ENCODE data around the gene LCLAT1. TPM values are rescaled to one million over a fixed set of nuclear protein-coding genes. Genes with fewer than 3 reads are reported as not detected.

LCLAT1 gene
- total and polyA plus RNA-seq, 2 of the 4 experiments (the other 2 are of a cell fraction) = 7.5 to 11.5 TPM

GRCh38 chr2:30678410-30679137 lies 231.5 kb downstream of the LCLAT1 start:
- no peak overlapping the region for H3K18ac ChIP-seq (ENCODE audit: low read depth, low read length)
- ATAC-seq (ENCODE audit: low read depth) (no peak), DNase-seq (no peak)
- ChIA-PET POLR2A (ENCODE audit: unreplicated experiment) (no interaction called here), CTCF (interaction anchor here (1.3 kb wide), 1 partner anchor 14 kb away, joined by 3 read pairs; no protein-coding TSS in a partner anchor)
- BruUV-seq (replicated peaks) = no TSS peak
- H2BK120ac ChIP-seq (ENCODE audit: low read depth, low read length) = no peak overlapping the region
- intact Hi-C loops (cut with micrococcal nuclease) (no loop called here), in situ Hi-C loops (cut with MboI; ENCODE audit: low sequenced_read_pairs) (no loop called here), dilution Hi-C loops (cut with HindIII; ENCODE audit: low sequenced_read_pairs, unreplicated experiment) (no loop called here)
- H3K27me3 ChIP-seq (ENCODE audit: control insufficient read depth, insufficient read depth, low read length) = no peaks in the 10 kb centered on the region
- no peak overlapping the region for H2BK20ac ChIP-seq (ENCODE audit: low read depth, low read length)
- H3K9me3 ChIP-seq (ENCODE audit: control insufficient read depth, insufficient read depth, low read length) = no peaks in the 10 kb centered on the region
- peaks cover 3% of the 10 kb centered on the region; the same call in 1 of the 2 replicates for H3K9me1 ChIP-seq (ENCODE audit: insufficient read depth, low read length)
- no peaks in the 10 kb centered on the region for H3K79me1 ChIP-seq (ENCODE audit: low read depth in 1 of 2, low read length in 2 of 2)
- H2AFZ ChIP-seq (replicated peaks; ENCODE audit: low read length, poor library complexity) = no peak overlapping the region
- H3K23ac ChIP-seq (ENCODE audit: low read depth, low read length) = no peak overlapping the region
- peak overlapping the region; percentile 84; the same call in 1 of the 3 replicates for H2BK15ac ChIP-seq (ENCODE audit: low read depth, low read length)
- H2AK9ac ChIP-seq (replicated peaks; ENCODE audit: low read depth, low read length, poor library complexity) = no peak overlapping the region
- H4K20me1 ChIP-seq (ENCODE audit: insufficient read depth, low read length) = no peaks in the 10 kb centered on the region
- no peak overlapping the region for H4K91ac ChIP-seq (ENCODE audit: insufficient read depth, low read depth, low read length)
- H3K9ac ChIP-seq (ENCODE audit: low read depth, low read length) = no peak overlapping the region
- H2BK5ac ChIP-seq (ENCODE audit: low read depth, low read length, poor library complexity, severe bottlenecking) = no peak overlapping the region
- TF ChIP-seq BHLHE40 (IDR thresholded peaks at IDR 0.05; ENCODE audit: low read depth, low read length) (no peak), ELK1 (IDR thresholded peaks at IDR 0.05; ENCODE audit: borderline replicate concordance, low read depth, low read length) (no peak), CHD1 (IDR thresholded peaks at IDR 0.05; ENCODE audit: low read depth, low read length) (no peak), CTCF (conservative IDR thresholded peaks at IDR 0.05; ENCODE audit: low read depth, low read length) (no peak), RFX5 (IDR thresholded peaks at IDR 0.05; ENCODE audit: low read depth, low read length) (no peak), FOS (IDR thresholded peaks at IDR 0.05; ENCODE audit: low read depth, low read length) (no peak), CEBPB (IDR thresholded peaks at IDR 0.05; ENCODE audit: low read depth, low read length) (no peak), MAFK (IDR thresholded peaks at IDR 0.05; ENCODE audit: low read depth, low read length) (no peak), SMC3 (IDR thresholded peaks at IDR 0.05; ENCODE audit: low read depth, low read length) (no peak), NFE2L2 (IDR thresholded peaks at IDR 0.05; ENCODE audit: low read depth, low read length) (no peak), MAZ (IDR thresholded peaks at IDR 0.05; ENCODE audit: borderline replicate concordance, low read depth, low read length) (no peak), RCOR1 (IDR thresholded peaks at IDR 0.05; ENCODE audit: insufficient replicate concordance, low read length) (no peak), POLR2A (IDR thresholded peaks at IDR 0.05; ENCODE audit: low read depth, low read length) (no peak), RAD21 (IDR thresholded peaks at IDR 0.05; ENCODE audit: low read length) (no peak), USF2 (IDR thresholded peaks at IDR 0.05; ENCODE audit: low read depth, low read length) (no peak), MXI1 (IDR thresholded peaks at IDR 0.05; ENCODE audit: borderline replicate concordance, low read depth, low read length) (no peak)
- peak overlapping the region; percentile 56; the same call in 1 of the 2 replicates for H3K14ac ChIP-seq (replicated peaks; ENCODE audit: low read depth, low read length)
- H2AK5ac ChIP-seq (ENCODE audit: low read depth, low read length) = no peak overlapping the region
- H3K4me1 ChIP-seq (ENCODE audit: control insufficient read depth, insufficient read depth, low read length) = no peaks in the 10 kb centered on the region
- H3K4me2 ChIP-seq (ENCODE audit: low read depth, low read length) = no peak overlapping the region
- H3K4ac ChIP-seq (ENCODE audit: low read depth, low read length) = no peak overlapping the region
- no peaks in the 10 kb centered on the region for H3K36me3 ChIP-seq (ENCODE audit: control insufficient read depth, insufficient read depth, low read length)
- H4K5ac ChIP-seq (ENCODE audit: low read depth, low read length) = no peak overlapping the region
- H3K27ac ChIP-seq (ENCODE audit: insufficient read depth, low read length) = no peak overlapping the region
- no CpG with 5 or more reads among the region's 11 CpGs for WGBS, 2 experiments (ENCODE audit: extremely low coverage in 2 of 2, insufficient read length in 1 of 2)
- no peak overlapping the region for H3K56ac ChIP-seq (ENCODE audit: extremely low read depth, insufficient read depth, low read length)
- no peak overlapping the region for H3K4me3 ChIP-seq (ENCODE audit: insufficient read depth, low read depth, low read length)
- no peak overlapping the region for H4K8ac ChIP-seq (ENCODE audit: low read depth in 2 of 2, low read length in 2 of 2)
